Embryonic facial prominence (tissue), 1 donor: Measurements from ENCODE around the gene SLC48A1.

Source experiments
- DNase-seq: peaks from one replicate; pipeline ENCODE4 v3.0.0-alpha.2; 2016; ENCODE audit errors: extremely low spot score

The SLC48A1 gene

GRCh38 chr12:47773062-47773857 lies at the start of gene SLC48A1:
TSS of gene SLC48A1 (plus strand) at chr12:47773238. CDS start at chr12:47773305, 67 bp downstream.
- peak; percentile 27 for DNase-seq

GRCh38 chr12:47725091-47725772 lies 47.8 kb upstream of the SLC48A1 start, which contains the start of gene ENDOU:
TSS of gene ENDOU (minus strand) at chr12:47725490. CDS start at chr12:47725413, 77 bp downstream.
- no peak for DNase-seq

GRCh38 chr12:47725893-47726292 lies 47.1 kb upstream of the SLC48A1 start:
- no peak for DNase-seq

GRCh38 chr12:47729233-47729632 lies 43.8 kb upstream of the SLC48A1 start:
- no peak for DNase-seq

- DNase-seq: no peak
Observed at GRCh38 chr12:47730341-47730744, 42.7 kb upstream of the SLC48A1 start.

- DNase-seq: no peak
Observed at GRCh38 chr12:47731723-47732122, 41.3 kb upstream of the SLC48A1 start.

- no peak for DNase-seq
Observed at GRCh38 chr12:47732504-47732903, 40.5 kb upstream of the SLC48A1 start.

GRCh38 chr12:47733142-47733541 lies 39.9 kb upstream of the SLC48A1 start:
- DNase-seq: no peak

- DNase-seq: no peak
Observed at GRCh38 chr12:47734725-47735480, 38.1 kb upstream of the SLC48A1 start.

- DNase-seq: no peak
Observed at GRCh38 chr12:47735649-47736048, 37.4 kb upstream of the SLC48A1 start.

- DNase-seq: no peak
Observed at GRCh38 chr12:47736216-47736615, 36.8 kb upstream of the SLC48A1 start.

- no peak for DNase-seq
Observed at GRCh38 chr12:47736877-47737676, 36.0 kb upstream of the SLC48A1 start.

- no peak for DNase-seq
Observed at GRCh38 chr12:47737936-47738594, 35.0 kb upstream of the SLC48A1 start.

GRCh38 chr12:47739297-47739696 lies 33.7 kb upstream of the SLC48A1 start:
- no peak for DNase-seq

GRCh38 chr12:47739979-47740378 lies 33.1 kb upstream of the SLC48A1 start:
- DNase-seq: no peak

- no peak for DNase-seq
Observed at GRCh38 chr12:47740606-47741339, 32.3 kb upstream of the SLC48A1 start.

- DNase-seq: no peak
Observed at GRCh38 chr12:47741340-47741703, 31.7 kb upstream of the SLC48A1 start.

GRCh38 chr12:47742253-47742825 lies 30.7 kb upstream of the SLC48A1 start:
- DNase-seq: no peak

- DNase-seq: no peak
Observed at GRCh38 chr12:47743311-47743860, 29.7 kb upstream of the SLC48A1 start.
